ENCODE measurements around the gene POM121C.

GRCh38 chr7:75531359-75531821, 45.3 kb upstream of the POM121C start:
- TF ChIP-seq POLR2A (IDR thresholded peaks at IDR 0.05; ENCODE audit: low read depth, low read length) (no peak), CTCF (conservative IDR thresholded peaks at IDR 0.05; ENCODE audit: low read depth, low read length) (no peak), MAZ (IDR thresholded peaks at IDR 0.05; ENCODE audit: borderline replicate concordance, low read depth, low read length) (no peak)
